ENCODE data around the gene ZNF224. TPM values are rescaled to one million over a fixed set of nuclear protein-coding genes. Genes with fewer than 3 reads are reported as not detected.

ZNF224 gene
- total RNA-seq, 1 experiment from 2014 or later: 14.8 TPM

DNA sequence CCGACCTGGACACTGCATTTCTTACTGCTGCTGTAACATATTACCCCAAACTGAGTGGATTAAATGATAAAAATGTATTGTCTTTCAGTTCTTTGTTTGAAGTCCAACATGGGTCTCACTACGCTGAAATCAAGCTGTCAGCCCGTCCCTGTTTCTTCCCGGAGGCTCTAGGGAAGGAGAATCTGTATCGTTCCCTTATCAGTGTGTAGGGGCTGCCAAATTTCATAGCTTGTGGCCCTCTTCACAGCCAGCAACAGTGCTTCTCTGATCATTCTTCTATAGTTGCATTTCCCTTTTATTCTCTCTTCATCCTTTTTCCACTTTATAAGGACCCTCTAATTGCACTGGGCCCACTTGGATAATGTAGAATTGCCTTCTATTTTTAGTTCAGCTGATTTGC lies 57.3 kb downstream of the ZNF224 start:
- H3K27ac Mint-ChIP-seq: no peak overlapping the region
- H3K36me3 Mint-ChIP-seq: peaks cover 45% of the 10 kb centered on the region

DNA sequence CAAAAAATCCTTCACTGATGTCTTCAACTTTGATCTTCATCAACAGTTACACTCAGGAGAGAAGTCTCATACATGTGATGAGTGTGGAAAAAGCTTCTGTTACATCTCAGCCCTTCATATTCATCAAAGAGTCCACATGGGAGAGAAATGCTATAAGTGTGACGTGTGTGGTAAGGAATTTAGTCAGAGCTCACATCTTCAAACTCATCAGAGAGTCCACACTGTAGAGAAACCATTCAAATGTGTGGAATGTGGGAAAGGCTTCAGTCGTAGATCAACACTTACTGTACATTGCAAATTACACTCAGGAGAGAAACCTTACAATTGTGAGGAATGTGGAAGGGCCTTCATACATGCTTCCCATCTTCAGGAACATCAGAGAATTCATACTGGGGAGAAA lies 62.3 kb downstream of the ZNF224 start:
- ChIA-PET POLR2A (no interaction called here), CTCF (no interaction called here)
- Mint-ChIP-seq H3K4me1 (no peaks in the 10 kb centered on the region), H3K27me3 (ENCODE audit: low read depth) (peaks cover 9% of the 10 kb centered on the region), H3K36me3 (peaks cover 53% of the 10 kb centered on the region), H3K9me3 (peaks cover 40% of the 10 kb centered on the region), H3K27ac (no peak overlapping the region), H3K4me3 (no peak overlapping the region)
- TF ChIP-seq, protein P1, sequence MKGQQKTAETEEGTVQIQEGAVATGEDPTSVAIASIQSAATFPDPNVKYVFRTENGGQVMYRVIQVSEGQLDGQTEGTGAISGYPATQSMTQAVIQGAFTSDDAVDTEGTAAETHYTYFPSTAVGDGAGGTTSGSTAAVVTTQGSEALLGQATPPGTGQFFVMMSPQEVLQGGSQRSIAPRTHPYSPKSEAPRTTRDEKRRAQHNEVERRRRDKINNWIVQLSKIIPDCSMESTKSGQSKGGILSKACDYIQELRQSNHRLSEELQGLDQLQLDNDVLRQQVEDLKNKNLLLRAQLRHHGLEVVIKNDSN (CRISPR knock-in tag; IDR thresholded peaks at IDR 0.05): no peak
- TF ChIP-seq TEAD4 (CRISPR knock-in tag; IDR thresholded peaks at IDR 0.05): no peak
- no peak for TF ChIP-seq OVOL2 (CRISPR knock-in tag; IDR thresholded peaks at IDR 0.05; ENCODE audit: borderline replicate concordance)
- TF ChIP-seq FOXK1 (CRISPR knock-in tag; IDR thresholded peaks at IDR 0.05): no peak
- TF ChIP-seq MYBL2 (CRISPR knock-in tag; IDR thresholded peaks at IDR 0.05): no peak
- TF ChIP-seq, protein P2, sequence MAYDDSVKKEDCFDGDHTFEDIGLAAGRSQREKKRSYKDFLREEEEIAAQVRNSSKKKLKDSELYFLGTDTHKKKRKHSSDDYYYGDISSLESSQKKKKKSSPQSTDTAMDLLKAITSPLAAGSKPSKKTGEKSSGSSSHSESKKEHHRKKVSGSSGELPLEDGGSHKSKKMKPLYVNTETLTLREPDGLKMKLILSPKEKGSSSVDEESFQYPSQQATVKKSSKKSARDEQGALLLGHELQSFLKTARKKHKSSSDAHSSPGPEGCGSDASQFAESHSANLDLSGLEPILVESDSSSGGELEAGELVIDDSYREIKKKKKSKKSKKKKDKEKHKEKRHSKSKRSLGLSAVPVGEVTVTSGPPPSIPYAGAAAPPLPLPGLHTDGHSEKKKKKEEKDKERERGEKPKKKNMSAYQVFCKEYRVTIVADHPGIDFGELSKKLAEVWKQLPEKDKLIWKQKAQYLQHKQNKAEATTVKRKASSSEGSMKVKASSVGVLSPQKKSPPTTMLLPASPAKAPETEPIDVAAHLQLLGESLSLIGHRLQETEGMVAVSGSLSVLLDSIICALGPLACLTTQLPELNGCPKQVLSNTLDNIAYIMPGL (CRISPR knock-in tag; IDR thresholded peaks at IDR 0.05): no peak
- TF ChIP-seq, protein P3, sequence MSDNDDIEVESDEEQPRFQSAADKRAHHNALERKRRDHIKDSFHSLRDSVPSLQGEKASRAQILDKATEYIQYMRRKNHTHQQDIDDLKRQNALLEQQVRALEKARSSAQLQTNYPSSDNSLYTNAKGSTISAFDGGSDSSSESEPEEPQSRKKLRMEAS (CRISPR knock-in tag; IDR thresholded peaks at IDR 0.05): no peak
- TF ChIP-seq SMAD3 (CRISPR knock-in tag; IDR thresholded peaks at IDR 0.05; ENCODE audit: borderline replicate concordance): no peak
- no peak for TF ChIP-seq CBFB (CRISPR knock-in tag; IDR thresholded peaks at IDR 0.05; ENCODE audit: low read depth)
- no peak for TF ChIP-seq ZNF219 (CRISPR knock-in tag; IDR thresholded peaks at IDR 0.05; ENCODE audit: borderline replicate concordance)
- TF ChIP-seq, protein P4, sequence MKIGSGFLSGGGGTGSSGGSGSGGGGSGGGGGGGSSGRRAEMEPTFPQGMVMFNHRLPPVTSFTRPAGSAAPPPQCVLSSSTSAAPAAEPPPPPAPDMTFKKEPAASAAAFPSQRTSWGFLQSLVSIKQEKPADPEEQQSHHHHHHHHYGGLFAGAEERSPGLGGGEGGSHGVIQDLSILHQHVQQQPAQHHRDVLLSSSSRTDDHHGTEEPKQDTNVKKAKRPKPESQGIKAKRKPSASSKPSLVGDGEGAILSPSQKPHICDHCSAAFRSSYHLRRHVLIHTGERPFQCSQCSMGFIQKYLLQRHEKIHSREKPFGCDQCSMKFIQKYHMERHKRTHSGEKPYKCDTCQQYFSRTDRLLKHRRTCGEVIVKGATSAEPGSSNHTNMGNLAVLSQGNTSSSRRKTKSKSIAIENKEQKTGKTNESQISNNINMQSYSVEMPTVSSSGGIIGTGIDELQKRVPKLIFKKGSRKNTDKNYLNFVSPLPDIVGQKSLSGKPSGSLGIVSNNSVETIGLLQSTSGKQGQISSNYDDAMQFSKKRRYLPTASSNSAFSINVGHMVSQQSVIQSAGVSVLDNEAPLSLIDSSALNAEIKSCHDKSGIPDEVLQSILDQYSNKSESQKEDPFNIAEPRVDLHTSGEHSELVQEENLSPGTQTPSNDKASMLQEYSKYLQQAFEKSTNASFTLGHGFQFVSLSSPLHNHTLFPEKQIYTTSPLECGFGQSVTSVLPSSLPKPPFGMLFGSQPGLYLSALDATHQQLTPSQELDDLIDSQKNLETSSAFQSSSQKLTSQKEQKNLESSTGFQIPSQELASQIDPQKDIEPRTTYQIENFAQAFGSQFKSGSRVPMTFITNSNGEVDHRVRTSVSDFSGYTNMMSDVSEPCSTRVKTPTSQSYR (CRISPR knock-in tag; IDR thresholded peaks at IDR 0.05): no peak
- TF ChIP-seq, protein P5, sequence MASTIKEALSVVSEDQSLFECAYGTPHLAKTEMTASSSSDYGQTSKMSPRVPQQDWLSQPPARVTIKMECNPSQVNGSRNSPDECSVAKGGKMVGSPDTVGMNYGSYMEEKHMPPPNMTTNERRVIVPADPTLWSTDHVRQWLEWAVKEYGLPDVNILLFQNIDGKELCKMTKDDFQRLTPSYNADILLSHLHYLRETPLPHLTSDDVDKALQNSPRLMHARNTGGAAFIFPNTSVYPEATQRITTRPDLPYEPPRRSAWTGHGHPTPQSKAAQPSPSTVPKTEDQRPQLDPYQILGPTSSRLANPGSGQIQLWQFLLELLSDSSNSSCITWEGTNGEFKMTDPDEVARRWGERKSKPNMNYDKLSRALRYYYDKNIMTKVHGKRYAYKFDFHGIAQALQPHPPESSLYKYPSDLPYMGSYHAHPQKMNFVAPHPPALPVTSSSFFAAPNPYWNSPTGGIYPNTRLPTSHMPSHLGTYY (CRISPR knock-in tag; IDR thresholded peaks at IDR 0.05): no peak
- TF ChIP-seq ZNF138 (CRISPR knock-in tag; conservative IDR thresholded peaks at IDR 0.05): no peak
- TF ChIP-seq, protein P6, sequence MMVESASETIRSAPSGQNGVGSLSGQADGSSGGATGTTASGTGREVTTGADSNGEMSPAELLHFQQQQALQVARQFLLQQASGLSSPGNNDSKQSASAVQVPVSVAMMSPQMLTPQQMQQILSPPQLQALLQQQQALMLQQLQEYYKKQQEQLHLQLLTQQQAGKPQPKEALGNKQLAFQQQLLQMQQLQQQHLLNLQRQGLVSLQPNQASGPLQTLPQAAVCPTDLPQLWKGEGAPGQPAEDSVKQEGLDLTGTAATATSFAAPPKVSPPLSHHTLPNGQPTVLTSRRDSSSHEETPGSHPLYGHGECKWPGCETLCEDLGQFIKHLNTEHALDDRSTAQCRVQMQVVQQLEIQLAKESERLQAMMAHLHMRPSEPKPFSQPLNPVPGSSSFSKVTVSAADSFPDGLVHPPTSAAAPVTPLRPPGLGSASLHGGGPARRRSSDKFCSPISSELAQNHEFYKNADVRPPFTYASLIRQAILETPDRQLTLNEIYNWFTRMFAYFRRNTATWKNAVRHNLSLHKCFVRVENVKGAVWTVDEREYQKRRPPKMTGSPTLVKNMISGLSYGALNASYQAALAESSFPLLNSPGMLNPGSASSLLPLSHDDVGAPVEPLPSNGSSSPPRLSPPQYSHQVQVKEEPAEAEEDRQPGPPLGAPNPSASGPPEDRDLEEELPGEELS (CRISPR knock-in tag; IDR thresholded peaks at IDR 0.05): no peak
- TF ChIP-seq, protein P7, sequence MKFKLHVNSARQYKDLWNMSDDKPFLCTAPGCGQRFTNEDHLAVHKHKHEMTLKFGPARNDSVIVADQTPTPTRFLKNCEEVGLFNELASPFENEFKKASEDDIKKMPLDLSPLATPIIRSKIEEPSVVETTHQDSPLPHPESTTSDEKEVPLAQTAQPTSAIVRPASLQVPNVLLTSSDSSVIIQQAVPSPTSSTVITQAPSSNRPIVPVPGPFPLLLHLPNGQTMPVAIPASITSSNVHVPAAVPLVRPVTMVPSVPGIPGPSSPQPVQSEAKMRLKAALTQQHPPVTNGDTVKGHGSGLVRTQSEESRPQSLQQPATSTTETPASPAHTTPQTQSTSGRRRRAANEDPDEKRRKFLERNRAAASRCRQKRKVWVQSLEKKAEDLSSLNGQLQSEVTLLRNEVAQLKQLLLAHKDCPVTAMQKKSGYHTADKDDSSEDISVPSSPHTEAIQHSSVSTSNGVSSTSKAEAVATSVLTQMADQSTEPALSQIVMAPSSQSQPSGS (CRISPR knock-in tag; IDR thresholded peaks at IDR 0.05; ENCODE audit: borderline replicate concordance, low read depth): no peak
- no peak for TF ChIP-seq JAZF1 (CRISPR knock-in tag; IDR thresholded peaks at IDR 0.05)
- DNase-seq (ENCODE audit: low spot score) (no peak), ATAC-seq (no peak)

More for the DNA sequence above, 57.3 kb downstream of the ZNF224 start:
- Mint-ChIP-seq H3K4me1 (no peaks in the 10 kb centered on the region), H3K4me3 (no peak overlapping the region), H3K9me3 (peaks cover 17% of the 10 kb centered on the region), H3K27me3 (ENCODE audit: low read depth) (peaks cover 5% of the 10 kb centered on the region)
- ATAC-seq (no peak), DNase-seq (ENCODE audit: low spot score) (no peak)
- TF ChIP-seq, protein P8, sequence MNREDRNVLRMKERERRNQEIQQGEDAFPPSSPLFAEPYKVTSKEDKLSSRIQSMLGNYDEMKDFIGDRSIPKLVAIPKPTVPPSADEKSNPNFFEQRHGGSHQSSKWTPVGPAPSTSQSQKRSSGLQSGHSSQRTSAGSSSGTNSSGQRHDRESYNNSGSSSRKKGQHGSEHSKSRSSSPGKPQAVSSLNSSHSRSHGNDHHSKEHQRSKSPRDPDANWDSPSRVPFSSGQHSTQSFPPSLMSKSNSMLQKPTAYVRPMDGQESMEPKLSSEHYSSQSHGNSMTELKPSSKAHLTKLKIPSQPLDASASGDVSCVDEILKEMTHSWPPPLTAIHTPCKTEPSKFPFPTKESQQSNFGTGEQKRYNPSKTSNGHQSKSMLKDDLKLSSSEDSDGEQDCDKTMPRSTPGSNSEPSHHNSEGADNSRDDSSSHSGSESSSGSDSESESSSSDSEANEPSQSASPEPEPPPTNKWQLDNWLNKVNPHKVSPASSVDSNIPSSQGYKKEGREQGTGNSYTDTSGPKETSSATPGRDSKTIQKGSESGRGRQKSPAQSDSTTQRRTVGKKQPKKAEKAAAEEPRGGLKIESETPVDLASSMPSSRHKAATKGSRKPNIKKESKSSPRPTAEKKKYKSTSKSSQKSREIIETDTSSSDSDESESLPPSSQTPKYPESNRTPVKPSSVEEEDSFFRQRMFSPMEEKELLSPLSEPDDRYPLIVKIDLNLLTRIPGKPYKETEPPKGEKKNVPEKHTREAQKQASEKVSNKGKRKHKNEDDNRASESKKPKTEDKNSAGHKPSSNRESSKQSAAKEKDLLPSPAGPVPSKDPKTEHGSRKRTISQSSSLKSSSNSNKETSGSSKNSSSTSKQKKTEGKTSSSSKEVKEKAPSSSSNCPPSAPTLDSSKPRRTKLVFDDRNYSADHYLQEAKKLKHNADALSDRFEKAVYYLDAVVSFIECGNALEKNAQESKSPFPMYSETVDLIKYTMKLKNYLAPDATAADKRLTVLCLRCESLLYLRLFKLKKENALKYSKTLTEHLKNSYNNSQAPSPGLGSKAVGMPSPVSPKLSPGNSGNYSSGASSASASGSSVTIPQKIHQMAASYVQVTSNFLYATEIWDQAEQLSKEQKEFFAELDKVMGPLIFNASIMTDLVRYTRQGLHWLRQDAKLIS (CRISPR knock-in tag; IDR thresholded peaks at IDR 0.05; ENCODE audit: borderline replicate concordance): no peak
- ChIA-PET CTCF (interaction anchor here (0.6 kb wide), 1 partner anchor 535 kb away, joined by 3 read pairs; no protein-coding TSS in a partner anchor), POLR2A (no interaction called here)
